CD4-positive, alpha-beta T cell treated with Interferon alpha-2 for 1 hour (primary cell): ENCODE data around the gene CNTNAP2.
"Not testable (repeated sequence)": the region's sequence is repeated elsewhere in the genome, so short reads cannot be mapped to it uniquely, and the experiment has no call there.

ENCODE experiments used
- DNase-seq, 2 donors: peaks; one replicate each; pipeline ENCODE4 v3.0.0-alpha.2; 2020 to 2022

The CNTNAP2 gene

DNA sequence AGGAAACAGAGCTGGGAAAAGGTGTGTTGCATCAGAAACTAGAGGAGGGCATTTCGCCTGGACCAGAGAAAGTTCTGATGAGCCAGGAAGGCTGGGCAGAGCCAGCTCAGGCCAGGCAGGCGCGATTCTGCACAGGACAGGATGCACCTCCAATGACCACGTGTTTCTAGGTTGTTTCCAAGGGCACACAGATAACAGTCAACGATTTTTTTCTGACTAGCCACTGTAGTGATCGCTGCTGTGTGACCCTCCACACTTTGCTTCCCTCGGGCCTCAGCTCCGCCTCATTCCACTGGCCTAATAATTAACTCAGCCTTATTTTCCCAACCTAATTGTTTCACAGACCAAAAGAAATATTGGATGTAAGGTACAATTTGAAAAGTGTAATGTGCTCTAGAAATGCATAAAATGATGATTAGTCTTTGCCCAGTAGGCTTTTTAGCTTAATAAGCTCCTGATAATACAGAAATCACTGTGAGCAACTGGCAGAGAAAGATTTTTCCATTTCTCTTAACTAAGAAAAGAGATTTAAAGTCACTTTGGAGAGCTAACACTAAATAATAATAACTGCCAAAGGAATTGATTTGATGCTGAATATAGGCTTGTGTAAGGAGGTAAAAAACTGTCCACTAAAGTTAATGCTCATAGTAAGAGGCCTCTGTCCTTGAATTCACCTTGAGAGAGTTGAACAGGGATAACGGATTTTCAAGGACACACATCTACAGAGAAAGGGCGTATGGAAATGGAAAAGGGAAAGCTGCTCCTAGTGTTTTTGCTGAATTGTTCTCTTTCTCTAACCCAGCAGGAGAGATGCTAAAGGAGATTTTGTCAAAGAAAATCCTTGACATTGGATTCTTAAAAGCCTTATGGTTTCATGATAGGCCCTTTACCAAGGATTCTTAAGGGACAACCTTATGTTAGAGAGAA is 2183.0 kb downstream of the CNTNAP2 start:
- no peak for DNase-seq

DNA sequence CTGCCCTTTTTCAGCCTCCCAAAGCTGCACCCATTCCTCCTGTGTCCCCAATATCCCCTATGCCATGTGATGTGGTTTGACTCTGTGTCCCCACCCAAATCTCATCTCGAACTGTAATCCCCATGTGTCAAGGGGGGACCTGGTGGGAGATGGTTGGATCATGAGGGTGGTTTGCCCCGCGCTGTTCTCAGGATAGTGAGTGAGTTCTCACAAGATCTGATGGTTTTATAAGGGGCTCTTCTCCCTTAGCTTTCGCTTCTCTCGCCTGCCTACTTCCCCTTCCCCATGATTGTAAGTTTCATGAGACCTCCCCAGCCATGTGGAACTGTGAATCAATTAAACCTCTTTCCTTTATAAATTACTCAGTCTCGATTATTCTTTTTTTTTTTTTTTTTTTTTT is 2185.8 kb downstream of the CNTNAP2 start:
- not testable (repeated sequence) for DNase-seq

DNA sequence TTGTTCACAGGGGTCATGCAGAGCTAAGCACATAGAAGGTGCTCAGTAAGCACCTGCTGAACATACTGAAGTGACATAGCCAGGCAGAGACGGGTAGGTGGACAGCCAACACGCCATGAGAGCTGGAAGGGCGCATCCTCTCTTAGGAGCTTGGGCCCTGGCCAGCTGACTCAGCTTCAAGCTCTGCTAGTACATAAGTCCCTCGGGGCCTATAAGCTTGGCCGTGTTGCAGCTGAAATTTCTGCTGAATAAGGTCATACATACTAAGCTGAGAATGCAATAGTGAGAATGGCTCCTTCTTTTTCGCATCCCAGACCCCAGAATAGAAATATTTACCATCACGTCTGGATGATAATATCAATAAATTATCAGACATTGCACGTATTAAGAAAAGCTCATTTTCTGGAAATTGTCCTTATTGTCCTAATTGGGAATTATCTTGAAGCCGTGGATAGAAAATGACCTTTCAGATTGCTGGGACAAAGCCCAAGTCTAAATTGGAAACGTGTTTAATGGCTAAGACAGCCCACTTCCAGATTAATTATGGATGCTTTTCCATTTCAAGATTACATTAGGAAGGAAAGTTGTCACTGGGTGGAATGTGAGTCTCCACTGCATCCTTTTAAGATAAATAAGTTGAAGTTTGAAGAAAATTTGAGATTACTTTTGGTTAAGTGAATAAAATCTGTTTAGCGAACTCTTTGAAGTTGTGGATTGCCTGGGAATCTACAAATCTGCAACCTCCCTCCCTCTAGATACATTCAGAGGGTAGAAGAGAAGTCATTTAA is 2186.9 kb downstream of the CNTNAP2 start:
- DNase-seq = no peak

DNA sequence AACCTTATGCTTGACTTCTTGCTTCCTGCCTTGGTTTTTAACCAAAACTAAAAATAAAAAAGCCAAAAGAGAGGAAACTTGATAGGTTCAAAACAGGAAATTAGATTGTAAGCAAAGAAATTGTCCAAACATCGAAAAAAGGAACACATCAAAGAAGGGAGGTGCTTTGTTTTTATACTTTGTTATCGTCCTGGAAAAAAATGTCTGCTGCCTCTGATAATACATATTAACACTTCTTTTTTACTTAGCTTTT is 2187.4 kb downstream of the CNTNAP2 start:
- DNase-seq = no peak

DNA sequence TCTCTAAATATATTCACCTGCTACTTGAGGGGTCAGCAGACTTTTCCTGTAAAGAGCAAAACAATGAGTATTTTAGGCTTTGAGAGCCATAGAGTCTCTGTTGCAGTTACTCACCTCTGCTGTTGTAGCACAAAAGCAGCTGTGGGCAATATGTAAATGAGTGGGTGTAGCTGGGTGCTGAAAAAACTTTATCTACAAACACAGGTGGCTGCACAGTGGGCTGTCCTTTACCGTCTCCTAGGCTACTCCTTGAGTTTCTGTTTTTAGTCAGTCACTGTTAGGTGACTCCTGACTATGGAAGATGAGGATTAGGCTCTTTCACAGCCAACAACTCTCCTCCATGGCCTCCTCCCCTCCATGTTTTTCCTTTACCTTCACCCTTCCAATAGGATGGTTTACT is 2187.9 kb downstream of the CNTNAP2 start:
- DNase-seq = peak; percentile 5 to 21

DNA sequence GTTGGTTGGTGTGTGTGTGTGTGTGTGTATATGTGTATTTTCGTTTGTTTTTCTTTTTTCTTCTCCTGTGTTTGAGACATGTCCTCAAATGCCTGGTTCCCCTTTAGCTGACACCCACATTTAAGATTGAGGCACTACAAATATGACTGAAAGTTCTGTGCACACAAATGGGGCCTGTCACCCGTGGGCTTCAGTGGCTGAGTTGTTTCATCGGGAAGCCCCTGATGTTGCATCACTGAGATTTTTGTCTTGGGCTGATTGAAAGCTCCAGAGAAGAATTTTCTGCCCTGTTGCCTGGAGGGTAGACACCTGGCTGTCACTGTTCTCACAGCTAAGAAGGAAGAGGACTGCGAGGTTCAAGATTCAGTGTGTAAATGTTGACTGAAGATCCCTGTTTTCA is 2190.2 kb downstream of the CNTNAP2 start:
- DNase-seq = no peak

DNA sequence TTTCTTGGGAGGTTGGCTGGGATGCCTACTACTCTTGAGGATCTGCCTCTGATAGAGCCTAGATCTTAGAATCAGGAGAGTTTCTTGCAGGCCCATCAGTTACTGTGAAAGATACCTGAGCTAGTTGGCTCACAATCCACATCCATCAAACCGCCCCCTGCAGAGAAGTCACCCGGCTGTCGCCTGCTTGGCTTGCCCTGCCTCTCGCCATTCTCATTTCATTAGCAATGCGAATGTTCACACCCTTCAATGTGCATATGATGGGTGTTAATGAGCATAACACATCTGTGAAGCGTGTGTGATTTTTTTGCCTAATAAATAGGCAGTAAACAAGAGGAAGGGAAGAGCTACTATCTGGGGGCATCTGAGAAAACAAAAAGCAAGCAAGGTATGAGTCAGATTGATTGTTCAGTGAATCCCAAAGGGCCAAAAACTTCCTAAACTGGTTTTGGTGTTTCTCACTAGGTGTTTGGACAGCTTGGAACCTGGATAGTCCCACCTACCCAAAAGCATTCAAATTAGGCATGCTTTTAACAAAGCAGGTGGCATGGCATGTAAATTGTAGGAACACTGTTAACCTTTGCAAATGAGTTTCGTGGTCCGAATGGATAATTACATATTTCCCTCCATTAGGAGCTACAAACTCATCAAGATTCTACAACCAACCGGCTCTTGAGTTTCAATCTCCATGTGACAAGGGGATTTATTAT is 2201.7 kb downstream of the CNTNAP2 start:
- DNase-seq = no peak

DNA sequence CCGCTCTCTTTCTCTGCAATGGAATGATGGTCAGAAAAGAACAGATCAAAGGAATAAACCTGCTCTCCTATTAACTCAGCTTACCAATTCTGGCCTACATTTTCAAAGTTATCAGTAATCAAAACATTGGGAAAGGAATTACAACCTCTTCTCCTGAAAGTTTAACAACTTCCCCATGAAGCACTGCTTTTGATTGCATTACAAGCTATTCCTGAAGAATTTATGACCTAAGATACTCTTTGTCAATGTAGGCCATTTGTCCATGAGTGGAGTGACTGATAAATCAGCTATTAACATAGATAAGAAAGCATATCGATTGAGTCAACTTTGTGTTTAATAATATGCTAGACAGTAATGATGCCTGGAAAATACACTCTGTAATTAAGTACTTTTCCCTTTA is 2202.2 kb downstream of the CNTNAP2 start:
- DNase-seq = no peak

DNA sequence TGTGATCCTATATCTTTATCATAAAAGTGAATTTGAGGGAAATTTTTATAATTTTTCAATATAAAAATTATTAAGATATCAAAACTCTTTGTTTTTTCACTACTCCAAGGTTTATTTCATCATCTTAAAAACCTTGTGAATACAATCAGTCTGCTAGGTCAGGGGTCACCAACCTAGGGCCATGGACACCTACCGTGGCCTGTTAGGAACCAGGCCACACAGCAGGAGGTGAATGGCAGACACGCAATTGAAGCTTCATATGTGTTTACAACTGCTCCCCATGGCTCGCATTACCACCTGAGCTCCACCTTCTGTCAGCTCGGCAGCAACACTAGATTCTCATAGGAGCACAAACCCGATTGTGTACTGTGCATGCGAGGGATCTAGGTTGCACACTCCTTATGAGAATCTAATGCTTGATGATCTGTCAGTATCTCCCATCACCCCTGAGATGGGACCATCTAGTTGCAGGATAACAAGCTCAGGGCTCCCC is 2202.8 kb downstream of the CNTNAP2 start:
- DNase-seq = no peak

DNA sequence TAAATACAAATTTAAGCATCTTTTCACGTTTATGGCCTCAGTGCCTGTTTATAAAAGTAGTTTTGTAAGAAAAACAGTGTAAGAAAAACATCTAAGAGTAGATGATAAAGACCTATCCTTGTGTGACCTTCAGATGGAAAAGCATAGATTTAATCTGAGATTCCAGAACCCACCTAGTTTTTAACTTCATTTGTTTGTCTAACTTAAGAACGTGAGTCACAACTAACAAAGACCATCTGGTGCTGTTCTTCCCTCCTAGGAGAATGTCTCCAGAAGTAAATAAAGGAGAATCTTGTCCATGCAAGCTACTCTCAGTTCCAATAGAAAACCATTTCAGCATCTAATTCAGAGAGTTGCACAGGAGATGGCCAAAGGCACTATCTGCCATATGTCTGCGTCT is 2208.6 kb downstream of the CNTNAP2 start:
- DNase-seq = no peak

DNA sequence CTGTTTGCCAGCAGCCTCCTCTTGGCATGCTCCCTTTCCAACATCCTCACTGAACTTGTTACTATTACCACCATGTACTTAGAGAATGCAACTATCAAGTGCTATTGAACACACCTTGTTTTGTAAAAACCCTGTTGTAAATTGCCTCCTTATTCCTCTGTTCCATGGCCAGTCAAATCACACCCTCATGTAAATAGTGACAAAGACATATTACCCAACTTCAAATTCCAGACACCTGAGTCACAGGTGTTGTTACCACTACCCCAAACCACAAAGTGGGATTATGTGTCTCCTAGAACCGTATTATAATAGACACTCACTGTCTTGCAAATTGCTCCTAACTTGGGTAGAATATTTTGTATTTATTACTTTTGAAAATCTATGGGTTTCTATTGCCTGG is 2210.8 kb downstream of the CNTNAP2 start:
- no peak for DNase-seq

DNA sequence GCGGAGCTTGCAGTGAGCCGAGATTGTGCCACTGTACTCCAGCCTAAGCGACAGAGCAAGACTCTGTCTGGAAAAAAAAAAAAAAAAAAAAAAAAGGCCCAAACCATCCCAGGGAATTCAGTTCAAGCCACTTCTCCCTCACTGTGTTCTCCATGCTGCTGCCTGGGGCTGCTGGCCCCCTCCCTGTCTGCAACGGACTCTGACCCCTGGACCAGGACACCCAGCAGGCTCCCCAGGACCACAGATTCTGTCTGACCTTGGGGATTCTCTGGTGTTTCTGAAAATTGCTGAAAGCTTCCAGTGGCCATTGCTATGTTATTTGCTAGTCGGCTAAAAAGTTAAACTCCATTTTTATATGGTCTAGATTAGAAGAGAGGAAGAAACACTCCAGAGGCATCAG is 2212.3 kb downstream of the CNTNAP2 start:
- no peak for DNase-seq

DNA sequence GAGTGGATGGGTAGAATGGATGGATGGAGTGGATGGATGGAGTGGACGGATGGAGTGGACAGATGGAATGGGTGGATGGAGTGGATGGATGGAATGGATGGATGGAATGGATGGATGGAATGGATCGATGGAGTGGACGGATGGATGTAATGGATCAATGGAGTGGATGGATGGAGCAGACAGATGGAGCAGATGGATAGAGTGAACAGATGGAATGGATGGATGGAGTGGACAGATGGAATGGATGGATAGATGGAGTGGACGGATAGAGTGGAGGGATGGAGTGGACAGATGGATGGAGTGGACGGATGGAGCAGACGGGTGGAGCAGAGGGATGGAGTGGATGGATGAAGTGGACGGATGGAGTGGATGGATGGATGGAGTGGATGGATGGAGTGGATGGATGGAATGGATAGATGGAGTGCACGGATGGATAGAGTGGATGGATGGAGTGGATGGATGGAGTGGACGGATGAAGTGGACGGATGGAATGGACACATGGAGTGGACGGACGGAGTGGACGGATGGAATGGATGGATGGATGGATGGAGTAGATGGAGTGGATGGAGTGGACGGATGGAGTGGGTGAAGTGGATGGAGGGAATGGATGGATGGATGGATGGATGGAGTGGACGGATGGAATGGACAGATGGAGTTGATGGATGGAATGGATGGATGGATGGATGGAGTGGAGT is 2213.7 kb downstream of the CNTNAP2 start:
- no peak for DNase-seq

DNA sequence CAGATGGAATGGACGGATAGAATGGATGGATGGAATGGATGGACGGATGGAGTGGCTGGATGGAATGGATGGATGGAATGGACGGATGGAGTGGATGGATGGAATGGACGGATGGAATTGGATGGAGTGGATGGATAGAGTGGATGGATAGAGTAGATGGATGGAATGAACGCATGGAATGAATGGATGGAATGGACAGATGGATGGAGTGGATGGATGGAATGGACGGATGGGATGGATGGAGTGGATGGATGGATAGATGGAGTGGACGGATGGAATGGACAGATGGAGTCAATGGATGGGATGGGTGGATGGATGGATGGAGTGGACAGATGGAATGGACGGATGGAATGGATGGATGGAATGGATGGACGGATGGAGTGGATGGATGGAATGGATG is 2214.2 kb downstream of the CNTNAP2 start:
- no peak for DNase-seq

DNA sequence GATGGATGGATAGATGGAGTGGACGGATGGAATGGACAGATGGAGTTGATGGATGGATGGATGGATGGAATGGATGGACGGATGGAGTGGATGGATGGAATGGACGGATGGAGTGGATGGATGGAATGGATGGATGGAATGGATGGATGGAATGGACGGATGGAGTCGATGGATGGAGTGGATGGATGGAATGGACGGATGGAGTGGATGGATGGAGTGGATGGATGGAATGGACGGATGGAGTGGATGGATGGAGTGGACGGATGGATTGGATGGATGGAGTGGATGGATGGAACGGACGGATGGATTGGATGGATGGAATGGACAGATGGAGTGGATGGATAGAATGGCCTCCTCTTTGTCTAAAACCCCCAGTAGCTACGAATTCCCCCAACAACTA is 2214.9 kb downstream of the CNTNAP2 start:
- DNase-seq = not testable (repeated sequence)

DNA sequence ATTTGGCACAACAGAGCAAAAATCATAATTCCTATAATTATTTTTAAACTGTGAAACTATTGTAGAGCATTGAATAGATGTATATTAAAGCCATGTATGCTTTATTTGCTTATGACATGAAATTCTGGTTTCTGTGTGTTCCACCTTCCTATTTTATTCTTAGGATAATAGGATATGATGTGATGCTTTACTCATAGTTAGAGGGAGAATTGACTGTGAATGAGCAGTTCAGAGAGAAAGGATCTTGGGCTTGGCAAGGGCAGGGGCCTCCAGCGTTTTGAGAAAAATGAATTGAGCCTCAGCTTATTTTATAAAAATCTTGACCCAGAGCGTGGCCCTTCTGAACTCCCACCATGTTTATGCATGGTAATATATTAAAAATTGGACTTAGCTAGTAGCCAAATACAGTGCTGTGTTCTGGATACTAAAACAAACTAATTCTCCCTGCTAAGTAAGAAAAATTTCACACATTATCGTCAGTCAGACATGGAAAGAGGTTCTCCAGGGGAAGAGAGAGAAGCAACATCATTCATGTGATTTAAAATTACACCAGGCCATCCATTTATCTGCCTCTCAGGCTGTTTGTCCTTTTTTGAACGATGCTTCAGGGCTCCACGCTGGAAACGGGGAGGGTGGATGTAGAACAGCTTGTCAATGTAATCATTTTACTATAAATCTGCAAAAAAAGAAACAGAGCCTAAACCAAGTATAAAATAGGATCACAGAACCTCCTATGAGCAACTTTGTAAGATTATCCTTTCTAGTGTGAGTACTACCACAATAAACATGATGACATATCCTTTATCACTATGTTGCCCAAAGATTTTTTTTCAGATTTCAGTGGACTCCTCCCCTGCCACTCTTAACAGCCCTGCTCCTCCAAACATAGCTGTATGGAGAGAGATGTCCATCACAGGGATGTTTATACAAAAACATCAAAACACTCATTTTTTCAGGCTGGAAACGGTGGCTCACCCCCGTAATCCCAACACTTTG is 2215.9 kb downstream of the CNTNAP2 start:
- DNase-seq = no peak

DNA sequence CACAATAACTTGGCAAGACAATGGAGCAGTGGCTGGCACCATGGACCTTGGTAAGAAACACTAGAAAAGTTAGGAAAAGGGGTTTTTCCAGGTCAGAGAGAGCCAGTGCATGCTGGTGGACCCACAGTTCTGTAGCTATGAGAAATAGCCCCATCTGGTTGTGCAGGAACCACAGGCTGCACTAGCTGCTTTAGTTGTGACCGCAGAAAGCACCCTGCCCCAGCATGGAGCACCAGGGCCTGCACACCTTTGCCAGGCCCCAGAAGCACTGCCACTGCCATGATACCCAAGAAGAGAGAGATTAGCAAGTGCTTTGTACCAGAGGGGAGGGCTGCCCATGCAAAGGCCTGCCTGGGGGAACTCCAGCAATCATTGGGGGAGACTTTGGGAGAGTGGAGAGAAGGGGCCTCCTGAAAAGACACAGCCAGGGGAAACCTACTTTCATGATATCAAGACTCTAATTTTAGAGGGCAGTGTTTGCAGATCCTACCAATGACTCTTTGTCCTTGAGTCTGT is 2217.9 kb downstream of the CNTNAP2 start:
- no peak for DNase-seq

DNA sequence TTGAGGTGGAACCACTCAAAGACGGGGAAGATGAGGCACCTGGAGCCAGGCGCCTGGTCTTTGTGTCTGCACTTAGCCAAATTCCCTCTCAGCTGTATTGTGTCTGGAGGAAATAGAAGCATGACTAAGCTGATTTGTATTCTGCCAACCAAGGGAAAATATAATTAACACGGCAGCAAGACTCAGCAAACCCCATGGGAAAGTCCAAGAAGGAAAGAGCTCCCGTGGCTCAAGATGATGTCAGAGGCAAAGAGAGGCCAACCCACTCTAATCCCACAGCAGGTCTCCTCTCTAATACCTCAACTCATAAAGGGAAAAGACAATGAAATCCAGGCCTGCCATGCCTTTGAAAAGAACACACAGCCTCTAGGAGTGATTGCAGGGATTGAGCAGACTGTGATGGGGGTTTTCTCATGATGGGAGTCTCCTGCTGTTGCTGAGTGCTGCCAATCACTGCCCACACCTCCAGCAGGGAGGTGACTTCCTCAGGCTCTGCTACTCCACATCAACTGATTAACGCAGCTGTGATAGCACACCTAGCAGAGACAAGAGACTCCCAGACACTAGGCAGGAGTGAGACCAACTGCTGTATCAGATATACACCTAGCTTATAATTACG is 2218.5 kb downstream of the CNTNAP2 start:
- DNase-seq = no peak

DNA sequence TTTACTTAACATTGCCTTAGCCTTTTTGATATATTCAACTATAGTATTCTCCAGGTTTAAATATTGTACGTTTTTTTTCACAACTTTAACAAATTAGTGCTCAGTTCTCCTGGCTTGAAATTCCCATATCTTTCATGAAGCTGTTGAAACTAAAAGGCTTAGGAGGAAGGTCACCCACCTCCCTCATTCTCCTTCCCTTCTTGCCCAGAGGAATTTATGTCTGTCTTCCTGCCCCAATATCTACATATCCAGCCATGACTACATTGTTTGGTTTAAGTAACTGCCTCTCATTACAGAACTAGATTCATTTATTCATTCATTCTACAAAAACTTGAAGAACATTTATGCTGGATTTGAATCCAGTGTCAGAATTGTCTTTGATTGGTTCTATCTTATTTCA is 2219.2 kb downstream of the CNTNAP2 start:
- no peak for DNase-seq

DNA sequence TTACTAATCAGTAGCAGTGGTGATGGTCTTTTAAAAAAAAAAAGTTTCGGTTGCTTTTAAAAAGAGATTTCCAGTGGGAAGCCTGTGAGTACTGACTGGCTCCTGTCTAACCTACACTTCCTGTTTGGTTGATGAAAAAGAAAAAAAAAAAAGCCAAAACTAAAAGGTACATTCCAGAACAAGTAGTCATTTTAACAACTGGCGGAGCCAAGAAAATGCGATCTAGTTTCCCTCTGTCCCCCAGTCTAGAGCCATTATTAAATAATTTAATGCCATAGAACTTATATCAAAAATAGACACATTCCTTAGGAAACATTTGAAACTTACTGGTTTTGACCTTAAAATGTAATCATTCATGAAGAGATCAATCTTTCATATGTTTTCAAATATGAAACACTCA is 2219.8 kb downstream of the CNTNAP2 start:
- DNase-seq = no peak
